Natural killer cell (primary cell): ENCODE data around the gene PPP2R1A. TPM values are rescaled to one million over a fixed set of nuclear protein-coding genes. Genes with fewer than 3 reads are reported as not detected.
"Not testable (repeated sequence)": the region's sequence is repeated elsewhere in the genome, so short reads cannot be mapped to it uniquely, and the experiment has no call there.

Experiments
- ATAC-seq, 3 donors: fragments of 150-1000 bp in 2 of 3; fragments of 200-7000 bp in 1 of 3; cut with Tn5 transposase; 1 replicate in 1 of 3; 2 replicates in 2 of 3; pipeline ENCODE4 v1.10.0; 2021; ENCODE audit warnings: mild to moderate bottlenecking in 2 of 3, moderate library complexity in 2 of 3
- DNase-seq, 2 donors: peaks; one replicate each; pipeline versions ENCODE4 v3.0.0 to v3.0.0-alpha.2; 2013 to 2021; ENCODE audit warnings: mixed read lengths in 1 of 2
- H3K27ac ChIP-seq: one replicate; pipeline ENCODE4 v1.5.1; 2013; ENCODE audit warnings: mild to moderate bottlenecking, low read length
- H3K27me3 ChIP-seq: one replicate; pipeline ENCODE4 v1.6.1; 2013; ENCODE audit warnings: low read length; ENCODE audit not compliant: control insufficient read depth, insufficient read depth
- H3K36me3 ChIP-seq: one replicate; pipeline ENCODE4 v1.6.1; 2013; ENCODE audit warnings: low read length; ENCODE audit not compliant: control insufficient read depth, insufficient read depth
- H3K4me1 ChIP-seq: one replicate; pipeline ENCODE4 v1.6.1; 2013; ENCODE audit warnings: low read length; ENCODE audit not compliant: control insufficient read depth, insufficient read depth
- H3K4me3 ChIP-seq: one replicate; pipeline ENCODE4 v1.5.1; 2013; ENCODE audit warnings: low read length
- H3K9me3 ChIP-seq: one replicate; pipeline ENCODE4 v1.6.1; 2013; ENCODE audit warnings: low read length; ENCODE audit not compliant: control insufficient read depth, insufficient read depth
- H3K27ac Mint-ChIP-seq, 2 donors: one replicate each; pipeline ENCODE4 v1.8.0; 2022; ENCODE audit warnings: mild to moderate bottlenecking in 2 of 2, mixed read lengths in 2 of 2, moderate library complexity in 1 of 2
- H3K27me3 Mint-ChIP-seq, 2 donors: one replicate each; pipeline ENCODE4 v1.8.0; 2022; ENCODE audit warnings: low read depth in 2 of 2, mixed read lengths in 2 of 2
- H3K36me3 Mint-ChIP-seq: one replicate; pipeline ENCODE4 v1.8.0; 2022; ENCODE audit warnings: mixed read lengths
- H3K4me1 Mint-ChIP-seq, 2 donors: one replicate each; pipeline ENCODE4 v1.8.0; 2022; ENCODE audit warnings: mixed read lengths in 2 of 2
- H3K4me3 Mint-ChIP-seq: one replicate; pipeline ENCODE4 v1.8.0; 2022; ENCODE audit warnings: mild to moderate bottlenecking, moderate library complexity, mixed read lengths
- H3K9me3 Mint-ChIP-seq, 2 donors: one replicate each; pipeline ENCODE4 v1.8.0; 2022; ENCODE audit warnings: mixed read lengths in 2 of 2
- CTCF ChIP-seq: fragments of 200-600 bp; IDR thresholded peaks from one replicate; pipeline ENCODE4 v1.8.0; 2022; ENCODE audit warnings: antibody characterized with exemption
- WGBS: methylation state at CpG from one replicate; pipeline ENCODE4 v1.1.7; 2013; ENCODE audit warnings: missing lambda C conversion rate; ENCODE audit not compliant: insufficient coverage; 5-methylcytosine and 5-hydroxymethylcytosine counted together
- intact Hi-C: fragments of 100-400 bp; cut with micrococcal nuclease; formaldehyde crosslinking; loops from one replicate; pipeline ENCODE4 v1.14.2; 2022
- total RNA-seq, 4 donors: library from RNA; stranded (reverse); fragments of 120-200 nt in 1 of 4; gene quantifications; one replicate each; pipeline versions ENCODE4 v1.2.3 to v1.2.4, GENCODE V29; 2013 to 2022

The PPP2R1A gene
- total RNA-seq, 3 donors from 2014 or later (not counting 1 experiment from before 2014, with no cell fraction given) = 221 to 256 (median 232) TPM

- ATAC-seq (no peak), DNase-seq (no peak)
- H3K27ac ChIP-seq = no peak overlapping the region
- Mint-ChIP-seq H3K4me3 (no peak overlapping the region), H3K4me1 (peaks cover 65 to 74% of the 10 kb centered on the region in 2 donors), H3K27ac (no peak overlapping the region), H3K36me3 (peaks cover 6% of the 10 kb centered on the region), H3K27me3 (no peaks in the 10 kb centered on the region), H3K9me3 (no peaks in the 10 kb centered on the region)
- no peaks in the 10 kb centered on the region for H3K27me3 ChIP-seq
- H3K36me3 ChIP-seq = peaks cover 39% of the 10 kb centered on the region
- intact Hi-C loops = no loop called here
- no peaks in the 10 kb centered on the region for H3K9me3 ChIP-seq
- WGBS = 94% methylated on average over 5 of the region's 5 CpGs
- H3K4me3 ChIP-seq = no peak overlapping the region
- no peak for TF ChIP-seq CTCF
- H3K4me1 ChIP-seq = peaks cover 13% of the 10 kb centered on the region
Observed at GRCh38 chr19:52196256-52196967, 6.6 kb downstream of the PPP2R1A start.

GRCh38 chr19:52197964-52198363, 8.1 kb downstream of the PPP2R1A start:
- H3K4me1 Mint-ChIP-seq = peaks cover 61 to 69% of the 10 kb centered on the region in 2 donors
- no peaks in the 10 kb centered on the region for H3K27me3 Mint-ChIP-seq
- no peaks in the 10 kb centered on the region for H3K27me3 ChIP-seq
- no peak overlapping the region for H3K4me3 Mint-ChIP-seq
- no peaks in the 10 kb centered on the region for H3K9me3 ChIP-seq
- H3K4me3 ChIP-seq = no peak overlapping the region
- intact Hi-C loops = no loop called here
- ATAC-seq (no peak), DNase-seq (no peak)
- H3K36me3 ChIP-seq = peaks cover 51% of the 10 kb centered on the region
- no peak overlapping the region for H3K27ac ChIP-seq
- H3K27ac Mint-ChIP-seq = peak overlapping the region in 1 of 2 donors; percentile 31
- peaks cover 3% of the 10 kb centered on the region for H3K36me3 Mint-ChIP-seq
- no peaks in the 10 kb centered on the region for H3K9me3 Mint-ChIP-seq
- no peak for TF ChIP-seq CTCF
- no peaks in the 10 kb centered on the region for H3K4me1 ChIP-seq
- WGBS = 91% methylated on average over 3 of the region's 3 CpGs

GRCh38 chr19:52198678-52199077, 8.8 kb downstream of the PPP2R1A start:
- Histone ChIP-seq H3K4me3 (no peak overlapping the region), H3K9me3 (no peaks in the 10 kb centered on the region), H3K27ac (no peak overlapping the region), H3K4me1 (no peaks in the 10 kb centered on the region), H3K27me3 (no peaks in the 10 kb centered on the region), H3K36me3 (peaks cover 57% of the 10 kb centered on the region)
- DNase-seq (no peak), ATAC-seq (no peak)
- Mint-ChIP-seq H3K27ac (no peak overlapping the region), H3K4me1 (peaks cover 64 to 71% of the 10 kb centered on the region in 2 donors), H3K9me3 (no peaks in the 10 kb centered on the region), H3K36me3 (no peaks in the 10 kb centered on the region), H3K4me3 (no peak overlapping the region), H3K27me3 (no peaks in the 10 kb centered on the region)
- WGBS = 100% methylated on average over 2 of the region's 3 CpGs
- intact Hi-C loops = no loop called here
- no peak for TF ChIP-seq CTCF

- H3K9me3 ChIP-seq = no peaks in the 10 kb centered on the region
- TF ChIP-seq CTCF = no peak
- Mint-ChIP-seq H3K4me1 (peaks cover 66 to 72% of the 10 kb centered on the region in 2 donors), H3K27ac (peak overlapping the region in 1 of 2 donors; percentile 26), H3K36me3 (no peaks in the 10 kb centered on the region), H3K4me3 (no peak overlapping the region), H3K27me3 (no peaks in the 10 kb centered on the region), H3K9me3 (no peaks in the 10 kb centered on the region)
- H3K4me1 ChIP-seq = no peaks in the 10 kb centered on the region
- intact Hi-C loops = no loop called here
- no peaks in the 10 kb centered on the region for H3K27me3 ChIP-seq
- DNase-seq (no peak), ATAC-seq (no peak)
- WGBS = 92% methylated on average over 6 of the region's 7 CpGs
- peaks cover 69% of the 10 kb centered on the region for H3K36me3 ChIP-seq
- H3K4me3 ChIP-seq = no peak overlapping the region
- no peak overlapping the region for H3K27ac ChIP-seq
Observed at GRCh38 chr19:52200044-52200443, 10.2 kb downstream of the PPP2R1A start.

- DNase-seq, H3K4me1 ChIP-seq, H3K4me3 ChIP-seq, H3K27me3 Mint-ChIP-seq, H3K27ac ChIP-seq, H3K4me3 Mint-ChIP-seq, H3K36me3 Mint-ChIP-seq, intact Hi-C loops, H3K9me3 ChIP-seq, H3K27me3 ChIP-seq, ATAC-seq, H3K9me3 Mint-ChIP-seq: not testable (repeated sequence)
- WGBS = 92% methylated on average over 17 of the region's 17 CpGs
- peaks cover 69% of the 10 kb centered on the region for H3K36me3 ChIP-seq
- Mint-ChIP-seq H3K27ac (peak overlapping the region in 1 of 2 donors; percentile 37), H3K4me1 (peaks cover 70 to 75% of the 10 kb centered on the region in 2 donors)
Observed at GRCh38 chr19:52200755-52201391, 11.0 kb downstream of the PPP2R1A start.
